NT2/D1 (cell line): ENCODE measurements around the gene GRB7.

Experiments
- DNase-seq: peaks from one replicate; pipeline ENCODE4 v3.0.0-alpha.2; 2011; ENCODE audit warnings: low read depth, low spot score
- H3K27me3 ChIP-seq: 2 replicates; pipeline ENCODE4 v1.6.0; 2011; ENCODE audit warnings: mild to moderate bottlenecking; ENCODE audit not compliant: insufficient read length, insufficient read depth
- H3K36me3 ChIP-seq: 2 replicates; pipeline ENCODE4 v1.6.1; 2011; ENCODE audit warnings: mild to moderate bottlenecking, low read length, mixed read lengths; ENCODE audit not compliant: insufficient read depth, insufficient read length
- H3K4me1 ChIP-seq: 2 replicates; pipeline ENCODE4 v1.5.1; 2011; ENCODE audit not compliant: insufficient read depth, insufficient read length
- H3K4me3 ChIP-seq: 2 replicates; pipeline ENCODE4 v1.5.1; 2011; ENCODE audit warnings: low read depth; ENCODE audit not compliant: insufficient read length
- H3K9ac ChIP-seq: 2 replicates; pipeline ENCODE4 v1.6.0; 2011; ENCODE audit warnings: low read depth; ENCODE audit not compliant: insufficient read length
- H3K9me3 ChIP-seq: 2 replicates; pipeline ENCODE4 v1.5.1; 2011; ENCODE audit warnings: mild to moderate bottlenecking, low read length; ENCODE audit not compliant: insufficient read depth
- SUZ12 ChIP-seq: IDR thresholded peaks from 2 replicates; pipeline ENCODE4 v1.6.1; 2011; ENCODE audit not compliant: insufficient read length, insufficient read depth; ENCODE audit errors: extremely low read depth
- YY1 ChIP-seq: IDR thresholded peaks from 2 replicates; pipeline ENCODE4 v1.6.1; 2011; ENCODE audit not compliant: insufficient read length, insufficient read depth
- ZNF274 ChIP-seq: IDR thresholded peaks from 2 replicates; pipeline ENCODE4 v1.6.1; 2011; ENCODE audit warnings: mild to moderate bottlenecking, low read depth, low read length

The GRB7 gene

DNA sequence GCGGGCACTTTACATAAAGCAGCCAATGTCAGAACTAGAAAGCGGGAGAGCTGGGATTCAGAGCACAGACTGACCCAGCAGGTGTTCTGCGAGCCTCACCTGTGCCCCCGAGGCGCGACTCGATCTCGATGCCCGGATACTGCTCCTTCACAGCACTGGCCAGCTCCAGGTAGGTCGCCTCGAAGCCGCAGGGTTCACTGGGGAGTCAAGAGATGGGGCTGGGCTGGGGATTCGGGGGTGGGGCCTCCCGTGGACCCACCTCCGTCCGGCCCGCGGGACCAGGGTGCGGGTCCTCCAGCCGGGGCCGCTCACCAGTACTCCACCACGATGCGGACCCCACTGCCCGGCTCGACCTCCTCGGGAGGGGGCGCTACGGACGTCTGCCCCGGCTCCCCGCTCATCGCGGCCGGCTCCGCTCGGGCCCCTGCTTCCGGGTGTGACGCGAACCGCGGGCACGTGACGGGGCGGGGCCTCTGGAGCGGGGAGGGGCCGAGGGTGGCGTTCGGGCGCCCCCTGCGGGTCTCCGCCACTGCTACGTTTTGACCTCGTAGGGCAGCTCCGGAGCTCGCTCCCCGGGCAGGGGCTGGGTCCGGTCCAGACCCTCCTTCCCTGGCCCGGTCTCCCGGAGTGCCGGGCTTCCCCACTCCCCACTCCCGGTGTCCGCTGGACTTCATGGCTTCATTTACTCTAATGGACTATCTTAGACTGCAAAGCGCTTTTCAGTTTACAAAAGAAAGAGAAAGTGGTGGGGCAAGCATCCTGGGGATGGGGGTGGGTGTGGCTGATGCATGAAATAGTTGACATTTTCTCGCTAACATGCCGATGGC is 7.4 kb upstream of the GRB7 start, which contains the start of gene MIEN1:
Gene MIEN1 (minus strand): TSS at position 438 of the 827 bp plus-strand sequence. CDS start 37 bp downstream, at position 401.
- Histone ChIP-seq H3K4me3 (peak within 1 kb of the TSS; percentile 64), H3K9me3 (no peaks in the 10 kb centered on the region), H3K9ac (peak within 1 kb of the TSS; percentile 57), H3K4me1 (no peaks in the 10 kb centered on the region), H3K36me3 (peaks cover 42% of the 10 kb centered on the region), H3K27me3 (no peaks in the 10 kb centered on the region)
- peak; percentile 77 for DNase-seq
- TF ChIP-seq SUZ12, result no peak
- TF ChIP-seq ZNF274, result no peak
- no peak for TF ChIP-seq YY1

DNA sequence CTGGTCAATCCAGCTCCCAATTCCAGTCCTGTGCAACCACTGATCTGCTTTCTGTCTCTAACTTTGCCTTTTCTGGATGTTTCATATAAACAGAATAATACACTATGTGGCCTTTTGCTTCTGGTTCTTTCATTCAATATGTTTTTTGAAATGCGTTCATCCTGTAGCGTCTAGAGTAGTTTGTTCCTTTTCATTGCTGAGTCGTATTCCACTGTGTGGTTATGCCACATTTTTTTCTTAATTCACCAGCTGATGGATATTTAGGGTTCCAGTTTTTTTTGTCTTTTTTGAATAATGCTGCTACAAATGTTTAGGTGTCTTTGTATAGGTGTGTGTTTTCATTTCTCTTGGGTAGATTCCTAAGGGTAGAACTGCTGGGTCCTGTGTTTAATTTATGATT is 5.2 kb upstream of the GRB7 start:
- peaks cover 3% of the 10 kb centered on the region for H3K27me3 ChIP-seq
- no peak overlapping the region for H3K9ac ChIP-seq
- H3K36me3 ChIP-seq, result peaks cover 20% of the 10 kb centered on the region
- no peak for DNase-seq
- no peaks in the 10 kb centered on the region for H3K9me3 ChIP-seq
- TF ChIP-seq YY1 (no peak), ZNF274 (no peak), SUZ12 (no peak)
- H3K4me3 ChIP-seq, result no peak overlapping the region
- peaks cover 3% of the 10 kb centered on the region for H3K4me1 ChIP-seq

DNA sequence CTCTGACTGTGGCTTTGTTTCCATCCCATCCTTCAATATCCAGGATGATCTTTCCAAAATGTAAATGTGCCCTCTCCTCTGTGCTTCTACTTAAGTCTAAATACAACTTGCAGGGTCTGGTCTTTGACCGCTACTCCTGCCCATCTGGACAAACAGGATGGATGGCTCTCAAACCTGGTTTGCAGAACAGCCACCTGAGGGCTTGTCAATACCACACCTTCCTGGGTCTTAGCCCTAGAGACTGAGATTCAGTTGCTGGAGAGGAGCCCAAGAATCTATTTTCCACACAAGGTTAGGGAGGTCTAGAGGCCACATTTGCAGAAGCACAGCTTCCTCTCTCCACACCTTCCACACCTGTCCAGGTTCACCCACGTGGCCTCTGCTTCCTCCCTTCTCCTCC is 1.9 kb upstream of the GRB7 start:
- Histone ChIP-seq H3K36me3 (no peaks in the 10 kb centered on the region), H3K9me3 (no peaks in the 10 kb centered on the region), H3K4me1 (peaks cover 7% of the 10 kb centered on the region), H3K9ac (no peak overlapping the region), H3K4me3 (no peak overlapping the region), H3K27me3 (peaks cover 16% of the 10 kb centered on the region)
- TF ChIP-seq ZNF274 (no peak), YY1 (no peak), SUZ12 (no peak)
- no peak for DNase-seq

DNA sequence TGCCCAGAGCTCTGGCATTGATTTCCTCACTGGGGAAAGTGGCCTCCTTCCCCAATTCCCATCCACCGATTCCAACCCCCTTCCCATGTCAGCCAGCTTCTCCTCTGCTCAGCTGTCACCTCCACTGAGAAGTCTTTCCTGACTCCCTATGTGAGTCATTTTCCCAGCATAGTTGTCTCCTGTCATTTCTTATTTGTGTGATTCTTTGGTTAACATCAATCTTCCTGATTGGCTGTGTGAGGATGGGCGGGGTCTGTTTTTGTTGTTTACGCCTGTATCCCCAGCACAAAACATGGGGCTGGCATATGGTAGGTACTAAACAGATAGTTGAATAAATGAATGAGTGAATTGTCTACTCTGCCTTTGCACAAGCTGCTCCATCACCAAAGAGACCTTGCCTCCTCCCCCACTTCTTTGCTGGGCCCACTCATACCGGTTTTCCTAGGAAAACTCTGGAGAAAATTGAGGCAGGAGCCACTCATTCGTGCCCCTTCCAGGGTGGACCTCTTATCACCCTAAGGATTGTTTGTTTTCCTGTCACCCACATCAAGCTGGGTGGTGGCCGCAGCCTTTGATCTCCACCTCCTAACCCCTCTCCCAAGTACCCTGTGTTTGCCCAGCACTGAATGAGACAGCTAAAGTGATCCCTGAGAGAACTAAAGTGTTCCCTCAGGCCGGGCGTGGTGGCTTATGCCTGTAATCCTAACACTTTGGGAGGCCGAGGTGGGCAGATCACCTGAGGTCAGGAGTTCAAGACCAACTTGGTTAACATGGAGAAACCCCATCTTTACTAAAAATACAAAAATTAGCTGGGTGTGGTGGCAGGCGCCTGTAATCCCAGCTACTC is 1.2 kb upstream of the GRB7 start:
- H3K9me3 ChIP-seq, result no peaks in the 10 kb centered on the region
- no peak overlapping the region for H3K4me3 ChIP-seq
- H3K27me3 ChIP-seq, result peaks cover 16% of the 10 kb centered on the region
- TF ChIP-seq ZNF274 (no peak), SUZ12 (no peak), YY1 (no peak)
- H3K4me1 ChIP-seq, result peaks cover 13% of the 10 kb centered on the region
- no peak for DNase-seq
- no peak overlapping the region for H3K9ac ChIP-seq
- no peaks in the 10 kb centered on the region for H3K36me3 ChIP-seq

DNA sequence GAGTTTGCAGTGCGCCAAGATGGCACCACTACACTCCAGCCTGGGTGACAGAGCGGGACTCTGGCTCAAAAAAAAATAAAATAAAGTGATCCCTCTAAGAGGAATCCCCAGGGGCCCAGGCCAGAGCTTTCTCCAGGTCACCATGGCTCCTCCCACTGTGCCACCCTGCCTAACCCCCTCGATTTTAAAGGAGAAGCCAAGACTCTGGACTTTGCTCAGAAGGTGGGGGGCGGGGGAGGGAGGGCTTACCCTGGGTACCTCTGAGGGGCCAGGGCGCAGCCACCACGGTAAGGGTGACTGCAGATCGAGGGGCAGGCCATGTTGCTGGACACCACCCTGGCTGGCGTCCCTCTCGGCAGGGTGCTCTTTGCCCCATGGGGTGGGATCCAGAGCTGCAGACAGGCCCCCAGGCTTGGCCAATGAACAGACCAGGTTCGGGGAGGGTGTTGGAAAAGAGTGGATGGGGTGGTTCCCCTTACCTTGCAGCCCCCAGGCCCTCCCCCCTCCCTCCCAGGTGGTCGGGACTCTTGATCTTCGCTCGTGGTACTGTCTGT is 455 bp upstream of the GRB7 start:
- Histone ChIP-seq H3K36me3 (no peaks in the 10 kb centered on the region), H3K9me3 (no peaks in the 10 kb centered on the region), H3K9ac (no peak overlapping the region), H3K4me1 (peaks cover 17% of the 10 kb centered on the region), H3K27me3 (peaks cover 16% of the 10 kb centered on the region), H3K4me3 (peak overlapping the region; percentile 53)
- no peak for DNase-seq
- no peak for TF ChIP-seq SUZ12
- no peak for TF ChIP-seq ZNF274
- no peak for TF ChIP-seq YY1

DNA sequence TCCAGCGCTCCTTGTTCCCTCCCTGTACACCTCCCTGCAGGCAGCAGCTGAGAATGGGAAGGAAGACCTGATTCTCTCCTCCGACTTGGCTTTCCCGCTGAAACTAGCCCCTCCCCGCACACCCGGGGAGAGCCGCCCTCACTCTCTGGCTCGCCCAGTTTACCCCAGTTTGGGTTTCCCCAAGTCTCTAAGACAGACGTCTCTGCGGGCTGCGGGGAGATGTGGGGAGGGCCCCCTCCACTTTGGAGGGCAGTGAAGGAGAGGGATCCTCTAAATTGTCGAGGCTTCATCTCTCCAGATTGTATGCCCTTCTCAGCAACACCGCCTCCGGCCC is 797 bp downstream of the GRB7 start:
- peak overlapping the region; percentile 53 for H3K4me3 ChIP-seq

More for the DNA sequence above, 797 bp downstream of the GRB7 start:
- no peak for DNase-seq
- no peaks in the 10 kb centered on the region for H3K36me3 ChIP-seq
- H3K4me1 ChIP-seq, result peaks cover 20% of the 10 kb centered on the region
- H3K9me3 ChIP-seq, result no peaks in the 10 kb centered on the region
- peaks cover 16% of the 10 kb centered on the region for H3K27me3 ChIP-seq
- H3K9ac ChIP-seq, result peak overlapping the region; percentile 68
- no peak for TF ChIP-seq ZNF274
- TF ChIP-seq SUZ12, result no peak
- no peak for TF ChIP-seq YY1
